Measurements from ENCODE around the gene TCTN1. TPM values are rescaled to one million over a fixed set of nuclear protein-coding genes. Genes with fewer than 3 reads are reported as not detected.
"Not testable (repeated sequence)": the region's sequence is repeated elsewhere in the genome, so short reads cannot be mapped to it uniquely, and the experiment has no call there.

Gene TCTN1
- total RNA-seq, 1 experiment from 2014 or later = 40.0 TPM

- ATAC-seq (peak; percentile 89), DNase-seq (peak; percentile 76)
- CTCF ChIA-PET = interaction anchor here (0.6 to 2.7 kb wide), 4 partner anchors 50 to 152 kb away, joined by 6 to 25 read pairs (median 8); partner anchors contain the start of genes ARPC3, FAM216A and GPN3
- H3K9me3 ChIP-seq (ENCODE audit: low read length); H3K4me1 ChIP-seq (ENCODE audit: insufficient read depth, low read length); H4K20me1 ChIP-seq (ENCODE audit: low read length); H3K27me3 ChIP-seq (ENCODE audit: low read length); H2AFZ ChIP-seq (ENCODE audit: low read length); H3F3A ChIP-seq (ENCODE audit: low read length, unreplicated experiment); H3K79me2 ChIP-seq (ENCODE audit: low read length); H3K9ac ChIP-seq (ENCODE audit: low read length); H3K27ac ChIP-seq (ENCODE audit: low read length); H3K36me3 ChIP-seq (ENCODE audit: low read depth, low read length); BruUV-seq (replicated peaks); H3K4me2 ChIP-seq (ENCODE audit: low read length); H3K4me3 ChIP-seq (ENCODE audit: low read length); H3K9me2 ChIP-seq (replicated peaks; ENCODE audit: low read length): not testable (repeated sequence)
- intact Hi-C loops (cut with micrococcal nuclease) = loop anchor here (1.0 to 5.0 kb wide), 3 partner anchors 134 to 285 kb away; partner anchors contain the start of genes ARPC3, FAM216A and GPN3
- POLR2A ChIA-PET (ENCODE audit: unreplicated experiment) = interaction anchor here (0.6 kb wide), 1 partner anchor 152 kb away, joined by 4 read pairs; the partner anchor contains the start of gene ARPC3
- peak; percentile 93 for TF ChIP-seq CTCF (conservative IDR thresholded peaks at IDR 0.05; ENCODE audit: low read depth, low read length)
These were observed 11.7 kb upstream of the TCTN1 start for GRCh38 chr12:110602085-110602814.

- ATAC-seq = no peak
- H3K9me3 ChIP-seq (ENCODE audit: low read length) = no peaks in the 10 kb centered on the region
- no peak overlapping the region for H3K4me3 ChIP-seq (ENCODE audit: low read length)
- H3K4me2 ChIP-seq (ENCODE audit: low read length) = no peak overlapping the region
- ChIA-PET CTCF (no interaction called here), POLR2A (ENCODE audit: unreplicated experiment) (no interaction called here)
- H3K4me1 ChIP-seq (ENCODE audit: insufficient read depth, low read length) = no peaks in the 10 kb centered on the region
- H3K27ac ChIP-seq (ENCODE audit: low read length) = no peak overlapping the region
- no peaks in the 10 kb centered on the region for H3K36me3 ChIP-seq (ENCODE audit: low read depth, low read length)
- no peak overlapping the region for H2AFZ ChIP-seq (ENCODE audit: low read length)
- DNase-seq = no peak
- H4K20me1 ChIP-seq (ENCODE audit: low read length) = no peaks in the 10 kb centered on the region
- intact Hi-C loops (cut with micrococcal nuclease) = no loop called here
- H3K79me2 ChIP-seq (ENCODE audit: low read length) = no peaks in the 10 kb centered on the region
- no peaks in the 10 kb centered on the region for H3F3A ChIP-seq (ENCODE audit: low read length, unreplicated experiment)
- BruUV-seq (replicated peaks) = no TSS peak
- TF ChIP-seq EZH2phosphoT487 (IDR thresholded peaks at IDR 0.05; ENCODE audit: borderline replicate concordance, low read length) (no peak), CTCF (conservative IDR thresholded peaks at IDR 0.05; ENCODE audit: low read depth, low read length) (no peak), EZH2 (IDR thresholded peaks at IDR 0.05; ENCODE audit: low read length, unreplicated experiment) (no peak)
- H3K27me3 ChIP-seq (ENCODE audit: low read length) = no peaks in the 10 kb centered on the region
- H3K9me2 ChIP-seq (replicated peaks; ENCODE audit: low read length) = no peaks in the 10 kb centered on the region
- no peak overlapping the region for H3K9ac ChIP-seq (ENCODE audit: low read length)
These were observed 7.7 kb upstream of the TCTN1 start for GRCh38 chr12:110606253-110606611.
